GM21367 (cell line): ENCODE results near the gene COX8A.

Source experiments
- ATAC-seq: cut with Tn5 transposase; IDR thresholded peaks from one replicate; pipeline ENCODE4 v1.9.1; 2021; ENCODE audit not compliant: unreplicated experiment

Gene COX8A

DNA sequence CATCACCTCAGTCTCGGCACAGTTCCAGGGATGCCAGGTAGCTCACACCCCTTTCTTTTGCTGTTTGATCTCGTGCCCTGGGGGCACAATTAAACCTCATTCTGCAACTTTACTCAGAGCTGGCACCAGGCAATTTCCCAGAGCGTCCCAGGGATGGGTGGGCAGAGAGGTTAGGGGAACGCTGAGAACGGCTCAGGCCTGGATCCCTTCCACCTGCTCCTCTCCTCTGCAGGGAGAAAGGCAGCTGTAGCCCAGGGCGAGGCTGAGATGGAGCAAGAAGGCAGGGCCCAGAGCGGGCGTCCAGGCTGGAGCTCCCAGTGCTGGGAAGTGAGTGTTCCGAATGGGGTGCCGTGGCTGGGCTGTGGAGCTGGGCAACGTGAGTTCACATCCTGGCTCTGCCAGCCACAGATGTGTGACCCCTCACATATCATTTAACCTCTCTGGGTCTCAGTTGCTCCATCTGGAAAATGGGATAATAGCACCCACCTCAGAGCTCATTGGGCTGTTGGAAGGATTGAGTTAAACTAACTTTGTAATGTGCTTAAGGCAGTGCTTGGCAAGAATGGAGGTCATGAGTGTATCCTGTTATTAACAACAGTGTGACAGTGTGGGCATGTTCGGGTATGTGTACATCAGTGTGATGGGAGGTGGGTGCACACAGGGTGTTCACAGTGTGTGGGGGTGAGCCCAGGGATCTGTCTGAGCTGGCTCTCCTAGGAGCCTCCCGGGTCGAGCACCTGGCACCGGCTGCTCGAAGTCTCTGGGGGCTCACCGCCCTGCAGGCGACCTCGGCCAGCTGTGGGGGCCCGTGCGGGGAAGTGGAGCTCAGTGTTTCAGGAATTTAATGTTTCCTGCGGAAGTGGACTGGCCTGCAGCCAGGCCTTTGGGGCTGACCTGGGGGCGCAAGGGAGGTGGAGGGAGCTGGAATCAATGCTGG, 27.3 kb downstream of the COX8A start:
- no peak for ATAC-seq

DNA sequence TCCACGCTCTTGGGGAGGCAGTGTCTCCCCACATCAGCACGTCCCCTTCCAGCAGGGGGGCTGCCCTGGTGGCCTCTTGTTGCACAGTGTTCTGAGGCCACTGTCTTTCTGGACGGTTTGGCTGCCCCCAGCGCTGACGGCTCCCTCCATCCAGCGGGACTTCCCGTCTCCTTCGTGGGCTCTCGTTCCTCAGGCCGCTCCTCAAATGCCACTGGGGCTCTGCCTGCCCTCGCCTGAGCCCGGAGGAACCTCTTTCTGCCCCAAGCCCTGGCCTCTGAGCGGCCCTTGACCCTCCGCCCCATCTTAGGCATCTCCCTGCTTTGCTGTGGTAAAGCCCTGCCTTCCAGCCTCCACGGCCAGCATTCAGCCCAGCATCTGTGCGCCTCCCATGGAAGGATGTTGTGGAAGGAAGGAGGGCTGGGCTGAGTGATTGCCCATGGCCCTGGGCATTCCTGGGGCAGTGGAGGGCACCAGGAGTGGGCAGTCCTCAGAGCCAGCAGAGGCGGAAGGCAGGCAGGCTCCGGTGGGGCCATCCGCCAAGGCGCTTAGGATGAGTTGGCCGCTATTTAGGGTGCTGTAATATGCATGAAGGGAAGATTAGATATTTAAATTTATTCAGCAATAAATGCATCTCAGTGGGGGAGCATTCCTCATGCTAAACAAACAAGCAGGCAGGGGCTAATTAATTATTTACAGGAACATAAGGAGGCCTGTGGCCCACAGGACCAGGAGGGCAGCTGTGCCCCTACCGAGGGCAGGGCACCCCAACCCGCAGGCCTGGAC, 29.6 kb downstream of the COX8A start:
- ATAC-seq = no peak

DNA sequence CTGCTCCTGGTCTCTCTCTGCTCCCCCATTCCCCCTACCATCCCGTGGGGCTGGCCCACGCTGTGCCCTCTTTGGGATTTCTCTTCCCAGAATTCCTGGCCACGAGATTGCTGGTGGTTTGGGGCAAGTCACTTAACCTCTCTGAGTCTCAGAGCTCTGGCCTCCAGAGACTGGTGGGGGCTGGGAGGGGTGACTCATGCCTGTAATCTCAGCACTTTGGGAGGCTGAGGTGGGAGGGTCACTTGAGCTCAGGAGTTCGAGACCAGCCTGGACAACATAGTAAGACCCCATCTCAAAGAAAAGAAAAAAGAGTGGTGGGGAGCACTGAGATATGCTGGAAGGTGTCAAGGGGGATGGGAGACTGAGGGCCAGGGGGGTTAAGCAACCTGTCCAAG, 30.2 kb downstream of the COX8A start:
- ATAC-seq = no peak

DNA sequence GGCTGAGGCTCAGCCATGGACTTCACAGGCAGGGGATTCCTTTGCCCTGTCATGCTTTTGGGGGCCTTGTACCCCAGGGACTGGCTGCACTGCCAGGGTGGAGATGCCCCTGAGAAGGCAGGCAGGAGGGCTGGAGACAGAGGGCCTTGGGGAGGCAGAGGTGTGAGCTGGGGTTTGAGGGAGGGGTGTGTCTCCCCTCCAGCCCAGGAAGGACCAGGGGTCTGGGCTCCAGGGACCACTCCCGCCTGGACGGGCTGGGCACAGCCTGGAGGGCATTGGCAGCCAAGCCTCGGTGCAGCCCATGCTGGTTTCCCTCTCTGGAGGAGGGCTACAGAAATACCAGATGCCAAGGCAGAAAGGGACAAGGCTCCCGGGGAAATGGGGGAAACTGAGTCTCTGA, 31.3 kb downstream of the COX8A start:
- ATAC-seq = no peak

DNA sequence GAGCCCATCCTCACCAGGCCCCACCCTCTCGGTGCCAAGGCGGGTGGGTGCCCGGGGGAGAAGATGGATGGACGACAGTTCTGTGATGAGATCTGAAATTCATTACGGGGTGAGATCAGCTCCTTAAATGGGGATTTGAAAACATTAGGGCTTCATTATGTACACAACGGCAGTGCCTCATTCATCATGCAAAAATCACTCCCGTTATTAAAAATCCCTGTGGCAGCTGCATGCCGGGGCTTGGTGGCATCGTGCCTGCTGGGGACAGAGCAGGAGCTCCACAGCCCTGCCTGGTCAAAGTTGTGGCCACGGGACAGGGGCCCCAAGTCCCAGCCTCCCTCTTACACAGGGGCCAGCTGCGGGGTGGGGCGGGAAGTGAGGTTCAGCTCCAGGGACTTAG, 32.0 kb downstream of the COX8A start:
- ATAC-seq = no peak

DNA sequence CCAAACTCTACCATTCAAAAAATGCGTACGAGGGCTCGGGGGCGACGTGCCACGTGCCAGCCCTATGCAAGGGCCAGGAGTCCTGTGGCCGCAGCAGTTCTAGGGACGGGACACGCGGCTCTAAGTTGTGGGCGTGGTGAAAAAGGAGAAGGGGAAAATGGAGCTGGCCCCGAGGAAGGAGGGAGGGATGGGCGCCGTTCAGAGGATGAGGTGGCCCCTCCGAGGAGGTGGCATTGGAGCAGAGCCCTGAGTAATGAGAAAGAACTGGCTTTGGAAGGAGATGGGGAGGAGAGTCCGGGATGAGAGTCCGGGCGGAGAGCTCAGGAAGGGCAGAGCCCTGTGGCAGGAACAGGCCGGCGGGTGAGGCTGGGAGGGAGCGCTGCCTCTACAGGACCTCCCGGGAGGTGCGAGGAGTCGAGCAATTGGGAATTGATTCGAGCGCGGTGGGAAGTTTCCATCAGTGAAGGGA, 32.8 kb downstream of the COX8A start:
- ATAC-seq = no peak

DNA sequence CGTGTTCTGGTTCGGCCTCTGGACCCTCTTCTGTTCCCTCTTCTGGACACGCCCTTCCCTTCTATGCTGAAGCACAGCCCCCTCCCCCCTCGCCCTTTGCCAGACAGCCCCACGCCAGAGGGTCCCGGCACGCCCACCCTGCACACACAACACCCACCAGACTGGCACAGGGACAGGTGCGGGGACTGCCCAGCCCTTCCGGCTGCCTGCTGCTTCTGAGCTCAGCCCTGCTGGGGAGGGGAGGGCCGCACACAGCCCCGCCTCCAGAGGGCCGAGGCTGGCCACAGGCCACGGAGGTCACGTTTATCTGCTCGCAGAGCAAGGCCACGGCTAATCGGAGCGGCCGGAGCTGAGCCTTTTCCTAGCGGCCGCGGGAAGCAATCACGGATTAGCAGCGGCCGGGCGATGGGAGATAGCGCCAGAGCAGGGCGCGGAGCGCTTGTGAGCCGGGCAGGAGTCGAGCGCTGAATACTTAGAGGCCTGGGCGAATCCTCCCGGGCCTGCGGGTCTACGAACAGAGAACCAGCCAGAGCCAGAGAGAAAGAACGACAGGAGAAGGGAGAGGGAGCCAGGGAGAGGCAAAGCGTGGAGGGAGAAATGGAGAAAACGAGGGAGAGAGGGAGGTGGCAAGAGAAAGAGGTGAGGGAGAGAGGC, 33.3 kb downstream of the COX8A start:
- ATAC-seq = no peak

DNA sequence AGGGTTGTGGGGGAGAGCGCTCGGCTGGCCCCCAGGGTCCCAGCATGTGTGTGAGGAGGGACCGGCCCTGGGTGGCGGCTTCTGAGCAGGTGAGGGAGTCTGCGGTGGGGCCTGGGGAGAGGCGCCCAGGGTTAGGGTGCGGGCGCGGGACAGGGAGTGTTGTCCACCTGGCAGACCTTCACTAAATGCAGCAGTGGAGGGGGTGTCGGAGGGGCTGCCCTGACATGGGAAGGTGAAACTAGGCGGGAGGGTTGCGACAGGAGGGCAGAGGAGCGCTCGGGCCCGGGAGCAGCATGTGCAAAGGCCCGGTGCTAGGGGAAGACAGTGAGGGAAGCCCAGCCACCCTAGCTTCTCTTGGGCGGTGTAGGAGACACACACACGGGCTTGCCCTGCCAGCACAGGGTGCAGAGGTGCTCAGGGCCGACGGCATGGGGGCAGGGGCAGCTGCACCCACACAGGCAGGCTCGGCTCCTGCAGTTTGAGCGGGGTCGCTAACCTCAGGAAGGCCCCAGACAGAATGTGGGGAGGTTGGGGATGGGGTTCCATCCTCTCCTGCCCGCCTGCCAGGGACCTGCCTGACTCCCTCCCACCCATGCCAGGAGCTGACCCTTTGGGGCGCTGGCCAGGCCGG, 34.0 kb downstream of the COX8A start:
- ATAC-seq = no peak

DNA sequence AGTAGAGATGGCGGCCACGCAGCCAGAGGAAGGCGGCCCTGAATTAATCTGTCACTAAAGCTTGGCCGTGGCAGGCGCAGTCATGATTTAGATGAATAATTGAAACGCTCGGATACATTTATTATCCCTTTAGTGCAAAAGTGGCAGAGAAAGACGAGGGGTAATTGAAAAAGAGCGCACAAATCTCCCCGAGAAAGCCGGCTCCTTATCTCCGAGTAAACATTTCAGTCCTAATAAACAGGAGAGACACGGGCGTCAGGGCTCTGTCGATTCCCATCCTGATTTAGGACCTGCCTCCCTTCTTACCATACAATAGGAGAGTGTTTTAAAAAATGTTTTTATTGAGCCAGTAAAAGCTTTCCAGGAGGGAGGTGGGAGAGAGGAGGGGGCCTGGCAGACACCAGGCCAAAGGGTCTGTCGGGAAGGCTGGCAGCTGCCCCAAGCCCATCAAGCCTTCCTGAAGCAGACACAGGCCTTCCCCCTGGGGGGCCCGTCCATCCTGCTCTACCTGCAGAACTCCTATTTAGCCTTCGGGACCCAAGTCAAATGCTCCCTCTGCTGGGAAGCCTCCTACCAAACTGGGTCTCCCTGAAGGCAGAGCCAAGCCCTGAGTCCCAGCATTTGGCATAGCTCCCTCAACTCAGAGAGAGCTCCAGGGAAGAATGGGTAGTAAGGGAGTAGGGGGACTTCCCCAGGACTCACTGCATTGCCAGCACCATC, 34.7 kb downstream of the COX8A start:
- ATAC-seq = no peak

DNA sequence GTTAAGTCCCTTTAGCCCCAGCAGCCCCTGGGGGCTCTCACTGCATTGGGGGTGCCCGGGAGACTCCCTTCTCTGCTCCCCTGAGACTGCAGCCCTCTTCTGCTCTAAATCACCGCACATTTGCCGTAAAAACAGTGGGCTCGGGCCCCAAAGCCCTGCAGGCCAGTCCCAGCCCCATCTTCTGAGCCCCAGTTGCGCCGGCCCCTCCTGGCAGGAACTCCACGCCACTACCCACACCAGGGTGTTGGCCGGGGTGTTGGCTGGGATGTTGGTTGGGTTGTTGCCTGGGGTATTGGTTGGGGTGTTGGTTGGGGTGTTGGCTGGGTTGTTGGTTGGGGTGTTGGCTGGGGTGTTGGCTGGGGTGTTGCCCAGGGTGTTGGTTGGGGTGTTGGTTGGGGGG, 35.3 kb downstream of the COX8A start:
- no peak for ATAC-seq

DNA sequence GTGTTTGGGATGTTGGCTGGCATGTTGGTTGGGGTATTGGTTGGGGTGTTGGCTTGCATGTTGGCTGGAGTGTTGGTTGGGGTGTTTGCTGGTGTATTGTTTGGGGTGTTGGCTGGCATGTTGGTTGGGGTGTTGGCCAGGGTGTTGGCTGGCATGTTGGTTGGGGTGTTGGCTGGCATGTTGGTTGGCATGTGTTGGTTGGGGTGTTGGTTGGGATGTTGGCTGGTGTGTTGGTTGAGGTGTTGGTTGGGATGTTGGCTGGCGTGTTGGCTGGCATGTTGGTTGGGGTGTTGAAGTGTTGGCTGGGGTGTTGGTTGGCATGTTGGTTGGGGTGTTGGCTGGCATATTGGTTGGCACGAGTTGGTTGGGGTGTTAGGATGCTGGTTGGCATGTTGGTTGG, 36.4 kb downstream of the COX8A start:
- no peak for ATAC-seq

DNA sequence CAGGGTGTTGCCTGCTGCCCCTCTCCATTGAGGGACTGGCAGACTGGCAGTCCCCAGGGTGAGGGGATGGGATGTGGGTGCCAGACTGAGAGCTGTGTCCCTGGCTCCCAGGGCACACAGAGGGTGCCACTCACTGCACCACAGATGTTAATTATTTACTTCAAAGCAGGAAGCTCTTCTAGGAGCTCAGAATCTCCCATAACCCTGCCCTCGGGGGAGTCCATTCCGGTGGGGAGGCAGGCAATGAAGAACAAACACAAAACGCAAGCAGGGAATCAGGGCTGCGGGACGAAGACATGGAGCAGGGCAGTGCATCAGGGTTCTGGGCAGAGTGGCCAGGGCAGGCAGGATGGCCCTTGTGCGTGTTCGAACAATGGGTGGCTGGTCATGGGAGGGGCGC, 37.0 kb downstream of the COX8A start:
- no peak for ATAC-seq

DNA sequence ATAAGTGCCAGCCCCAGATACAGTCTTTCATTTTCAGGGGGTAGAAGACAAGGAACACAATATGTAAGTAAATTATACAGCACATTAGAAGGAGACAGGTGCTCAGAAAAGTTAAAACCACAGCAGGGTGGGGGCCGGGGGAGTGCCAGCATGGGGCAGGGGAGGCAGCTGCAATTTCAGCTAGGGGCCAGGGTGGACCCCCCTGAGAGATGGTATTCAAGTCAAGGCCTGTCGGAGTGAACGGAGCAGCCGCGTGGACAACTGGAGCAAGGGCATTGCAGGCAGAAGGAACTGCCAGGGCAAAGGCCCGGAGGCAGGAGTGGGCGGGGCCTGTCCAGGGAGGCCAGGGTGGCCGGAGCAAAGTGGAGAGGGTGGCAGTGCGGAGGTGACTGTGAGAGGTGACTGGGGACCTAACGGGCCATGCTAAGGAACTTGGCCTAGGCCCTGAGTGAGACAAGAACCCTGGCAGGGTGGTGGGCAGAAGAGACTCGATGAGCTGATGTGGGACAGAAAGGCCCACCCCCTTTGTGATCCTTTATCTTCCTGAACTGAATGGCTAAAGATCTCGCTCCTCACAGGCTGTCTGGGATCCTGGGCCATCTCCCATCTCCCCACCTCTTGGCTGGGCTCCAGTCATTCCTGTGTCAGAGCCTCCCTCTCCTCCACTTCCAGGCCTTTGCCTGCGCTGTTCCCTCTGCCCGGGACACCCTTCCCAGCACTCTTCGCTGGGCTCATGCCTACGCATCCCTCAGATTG, 38.9 kb downstream of the COX8A start:
- ATAC-seq = no peak

DNA sequence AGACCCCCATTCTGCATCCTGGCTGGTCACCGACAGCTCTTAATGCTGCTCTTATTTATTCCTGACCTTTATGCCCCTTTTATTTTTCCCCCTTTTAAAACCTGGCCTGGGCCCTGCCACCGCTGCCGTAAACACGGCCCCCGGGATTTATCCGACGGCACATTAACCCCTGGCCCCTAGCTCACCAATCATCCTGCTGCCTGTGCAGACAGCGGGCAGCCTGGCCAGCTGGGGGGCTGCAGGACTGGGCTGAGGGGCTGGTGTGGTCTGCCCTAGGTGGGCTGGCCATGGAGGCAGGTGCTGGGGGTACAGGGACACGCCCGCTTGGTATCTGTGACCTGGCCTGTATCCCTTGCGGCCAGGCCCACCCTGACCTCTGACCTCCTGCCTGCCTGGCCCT, 39.9 kb downstream of the COX8A start:
- no peak for ATAC-seq

DNA sequence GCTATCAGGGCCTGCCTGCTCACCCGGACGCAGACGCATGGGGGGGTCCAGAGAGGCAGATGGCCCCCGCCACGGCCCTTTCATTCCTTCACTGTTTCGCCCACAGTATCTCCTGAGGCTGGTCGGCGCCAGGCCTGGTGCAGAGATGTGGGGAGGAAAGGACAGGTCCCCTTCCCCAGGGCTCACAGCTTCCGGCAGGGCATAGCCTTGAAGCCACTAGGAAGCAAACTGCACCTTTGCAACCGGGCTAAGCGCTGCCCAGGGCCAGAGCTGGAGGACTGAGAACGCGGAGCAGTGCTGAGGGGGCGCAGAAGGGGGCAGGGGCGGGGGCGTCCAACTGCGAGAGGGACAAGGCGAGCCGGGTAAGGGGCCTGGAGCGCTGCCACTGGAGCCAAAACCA, 41.1 kb downstream of the COX8A start:
- ATAC-seq = no peak

DNA sequence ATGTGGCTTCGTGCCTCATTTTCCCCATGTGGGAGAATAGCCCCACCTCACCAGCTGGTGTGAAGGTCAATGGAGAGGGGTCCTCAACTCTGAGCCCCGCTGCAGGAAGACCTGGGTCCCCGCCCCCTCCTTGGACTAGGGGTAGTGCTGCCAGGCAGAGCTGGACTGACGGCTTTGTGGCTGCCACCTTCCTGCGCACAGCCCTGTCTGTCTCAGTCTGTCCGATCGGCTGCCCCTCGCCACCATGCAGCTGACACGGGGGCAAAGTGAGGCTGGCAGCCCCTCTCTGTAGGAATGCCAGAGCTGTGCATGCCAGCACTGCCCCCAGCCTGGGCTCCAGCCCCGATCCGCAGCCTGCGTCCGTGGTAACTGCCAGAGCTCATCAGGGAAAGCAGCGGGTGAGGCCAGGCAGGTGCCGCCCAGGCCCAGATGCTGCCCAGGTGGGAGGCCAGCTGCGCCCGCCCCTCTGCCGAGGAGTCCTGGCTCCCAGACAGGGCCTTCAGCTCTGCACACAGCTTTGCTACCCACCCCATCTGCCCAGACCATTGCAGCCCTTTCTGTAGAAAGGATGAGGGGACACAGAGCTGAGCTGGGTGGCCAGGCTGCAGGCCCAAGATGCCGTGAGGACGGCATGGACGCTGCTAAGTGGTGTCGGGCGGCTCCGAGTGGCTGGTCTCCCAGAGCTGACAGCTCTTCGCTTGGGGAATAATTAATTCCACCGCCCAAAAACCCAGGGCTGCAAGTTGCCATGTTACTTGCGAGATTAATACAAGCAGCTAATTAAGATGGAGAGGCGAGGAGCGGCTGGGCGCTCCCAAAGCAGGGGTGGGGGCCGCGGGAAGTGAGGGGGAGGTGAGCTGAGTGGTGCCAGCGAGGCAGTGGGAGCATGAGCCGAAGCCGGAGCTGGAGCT, 41.8 kb downstream of the COX8A start:
- ATAC-seq = no peak

DNA sequence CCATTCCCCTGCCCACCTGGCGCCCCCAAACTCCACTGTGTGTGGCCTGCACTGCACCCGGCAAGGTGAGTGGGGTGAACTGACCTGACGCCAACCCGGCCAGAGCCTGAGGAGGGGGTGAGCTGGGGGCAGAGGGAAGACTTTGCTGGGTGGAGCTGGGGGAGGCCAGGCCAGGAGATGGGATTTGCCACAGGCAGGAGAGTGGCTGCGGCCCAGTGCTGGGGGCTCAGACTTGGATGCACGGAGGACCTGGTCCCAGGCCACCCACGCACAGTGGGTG, 43.5 kb downstream of the COX8A start:
- ATAC-seq = no peak

DNA sequence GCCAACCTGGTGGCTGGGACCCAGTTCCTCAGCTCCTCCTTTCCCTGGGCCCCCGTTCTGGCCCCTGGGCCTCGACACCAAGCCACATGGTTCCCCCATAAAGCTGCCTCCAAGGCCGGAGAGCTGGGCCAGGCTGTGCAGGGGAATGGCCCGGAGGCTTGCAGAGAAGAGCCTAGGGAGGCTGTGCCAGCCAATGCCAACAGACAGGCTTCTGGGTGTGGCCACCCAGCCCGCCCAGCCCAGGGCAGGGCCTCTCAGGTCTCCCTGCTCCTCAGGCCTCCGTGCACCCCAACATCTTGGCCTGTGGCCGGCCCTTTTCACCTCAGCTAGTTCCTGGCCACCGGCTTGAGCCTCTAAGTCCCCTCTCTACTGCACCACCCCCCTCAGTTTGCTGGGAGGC, 43.9 kb downstream of the COX8A start:
- no peak for ATAC-seq
